ENCODE results near the gene RPL6.
A peak's percentile ranks its signal among the peaks of the same experiment; 100 is the strongest.
"Not testable (repeated sequence)": the region's sequence is repeated elsewhere in the genome, so short reads cannot be mapped to it uniquely, and the experiment has no call there.

RPL6 gene

GRCh38 chr12:112409064-112409905, at the start of gene RPL6:
Gene RPL6, minus strand, starts transcription at chr12:112409605. Its CDS starts 949 bp downstream, at chr12:112408656.
- peaks cover 45% of the 10 kb centered on the region for H3K36me3 Mint-ChIP-seq (ENCODE audit: low read depth)
- H3K27ac Mint-ChIP-seq = peak within 1 kb of the TSS; percentile 99
- no peaks in the 10 kb centered on the region for H3K27me3 Mint-ChIP-seq (ENCODE audit: low read depth)
- H3K4me1 Mint-ChIP-seq (ENCODE audit: low read depth) = peaks cover 26% of the 10 kb centered on the region
- H3K9me3 Mint-ChIP-seq = no peaks in the 10 kb centered on the region
- H3K4me3 Mint-ChIP-seq = peak within 1 kb of the TSS; percentile 99

GRCh38 chr12:112458751-112459150, 49.3 kb upstream of the RPL6 start:
- peaks cover 34% of the 10 kb centered on the region for H3K36me3 Mint-ChIP-seq (ENCODE audit: low read depth)
- H3K4me1 Mint-ChIP-seq (ENCODE audit: low read depth) = no peaks in the 10 kb centered on the region
- no peak overlapping the region for H3K4me3 Mint-ChIP-seq
- no peaks in the 10 kb centered on the region for H3K27me3 Mint-ChIP-seq (ENCODE audit: low read depth)
- no peak overlapping the region for H3K27ac Mint-ChIP-seq
- no peaks in the 10 kb centered on the region for H3K9me3 Mint-ChIP-seq

GRCh38 chr12:112458330-112458729, 48.9 kb upstream of the RPL6 start:
- Mint-ChIP-seq H3K9me3 (no peaks in the 10 kb centered on the region), H3K4me3 (no peak overlapping the region), H3K36me3 (ENCODE audit: low read depth) (peaks cover 34% of the 10 kb centered on the region)

GRCh38 chr12:112457142-112457541, 47.7 kb upstream of the RPL6 start:
- not testable (repeated sequence) for H3K4me3 Mint-ChIP-seq; H3K27ac Mint-ChIP-seq; H3K27me3 Mint-ChIP-seq (ENCODE audit: low read depth); H3K9me3 Mint-ChIP-seq; H3K4me1 Mint-ChIP-seq (ENCODE audit: low read depth)
- peaks cover 35% of the 10 kb centered on the region for H3K36me3 Mint-ChIP-seq (ENCODE audit: low read depth)

More at GRCh38 chr12:112458330-112458729, 48.9 kb upstream of the RPL6 start:
- Mint-ChIP-seq H3K27ac (no peak overlapping the region), H3K27me3 (ENCODE audit: low read depth) (no peaks in the 10 kb centered on the region), H3K4me1 (ENCODE audit: low read depth) (no peaks in the 10 kb centered on the region)

GRCh38 chr12:112456029-112456428, 46.6 kb upstream of the RPL6 start:
- Mint-ChIP-seq H3K4me1 (ENCODE audit: low read depth) (no peaks in the 10 kb centered on the region), H3K4me3 (no peak overlapping the region), H3K36me3 (ENCODE audit: low read depth) (peaks cover 37% of the 10 kb centered on the region), H3K27me3 (ENCODE audit: low read depth) (no peaks in the 10 kb centered on the region), H3K27ac (no peak overlapping the region), H3K9me3 (no peaks in the 10 kb centered on the region)

- H3K27me3 Mint-ChIP-seq (ENCODE audit: low read depth) = no peaks in the 10 kb centered on the region
- H3K36me3 Mint-ChIP-seq (ENCODE audit: low read depth) = peaks cover 27% of the 10 kb centered on the region
- no peak overlapping the region for H3K4me3 Mint-ChIP-seq
- H3K27ac Mint-ChIP-seq = no peak overlapping the region
- H3K9me3 Mint-ChIP-seq = no peaks in the 10 kb centered on the region
- peaks cover 15% of the 10 kb centered on the region for H3K4me1 Mint-ChIP-seq (ENCODE audit: low read depth)
Observed at GRCh38 chr12:112450725-112451124, 41.3 kb upstream of the RPL6 start.

GRCh38 chr12:112448165-112448564, 38.8 kb upstream of the RPL6 start:
- H3K4me3 Mint-ChIP-seq; H3K27me3 Mint-ChIP-seq (ENCODE audit: low read depth); H3K9me3 Mint-ChIP-seq; H3K27ac Mint-ChIP-seq: not testable (repeated sequence)
- H3K4me1 Mint-ChIP-seq (ENCODE audit: low read depth) = peaks cover 18% of the 10 kb centered on the region
- H3K36me3 Mint-ChIP-seq (ENCODE audit: low read depth) = peaks cover 21% of the 10 kb centered on the region

- peaks cover 20% of the 10 kb centered on the region for H3K36me3 Mint-ChIP-seq (ENCODE audit: low read depth)
- no peaks in the 10 kb centered on the region for H3K27me3 Mint-ChIP-seq (ENCODE audit: low read depth)
- no peaks in the 10 kb centered on the region for H3K9me3 Mint-ChIP-seq
- no peak overlapping the region for H3K4me3 Mint-ChIP-seq
- peaks cover 18% of the 10 kb centered on the region for H3K4me1 Mint-ChIP-seq (ENCODE audit: low read depth)
- peak overlapping the region; percentile 26 for H3K27ac Mint-ChIP-seq
Observed at GRCh38 chr12:112447106-112447505, 37.7 kb upstream of the RPL6 start.

- Mint-ChIP-seq H3K4me3 (no peak overlapping the region), H3K36me3 (ENCODE audit: low read depth) (peaks cover 18% of the 10 kb centered on the region), H3K4me1 (ENCODE audit: low read depth) (peaks cover 18% of the 10 kb centered on the region), H3K27me3 (ENCODE audit: low read depth) (no peaks in the 10 kb centered on the region), H3K9me3 (no peaks in the 10 kb centered on the region), H3K27ac (no peak overlapping the region)
Observed at GRCh38 chr12:112446008-112446725, 36.8 kb upstream of the RPL6 start.

GRCh38 chr12:112443916-112444315, 34.5 kb upstream of the RPL6 start:
- H3K27me3 Mint-ChIP-seq (ENCODE audit: low read depth) = no peaks in the 10 kb centered on the region
- H3K9me3 Mint-ChIP-seq = no peaks in the 10 kb centered on the region
- no peak overlapping the region for H3K27ac Mint-ChIP-seq
- peaks cover 12% of the 10 kb centered on the region for H3K36me3 Mint-ChIP-seq (ENCODE audit: low read depth)
- H3K4me3 Mint-ChIP-seq = no peak overlapping the region
- peaks cover 18% of the 10 kb centered on the region for H3K4me1 Mint-ChIP-seq (ENCODE audit: low read depth)

- not testable (repeated sequence) for H3K27me3 Mint-ChIP-seq (ENCODE audit: low read depth); H3K4me3 Mint-ChIP-seq; H3K27ac Mint-ChIP-seq; H3K36me3 Mint-ChIP-seq (ENCODE audit: low read depth); H3K4me1 Mint-ChIP-seq (ENCODE audit: low read depth); H3K9me3 Mint-ChIP-seq
Observed at GRCh38 chr12:112440653-112441052, 31.2 kb upstream of the RPL6 start.

GRCh38 chr12:112439769-112440168, 30.4 kb upstream of the RPL6 start:
- Mint-ChIP-seq H3K27me3 (ENCODE audit: low read depth) (no peaks in the 10 kb centered on the region), H3K36me3 (ENCODE audit: low read depth) (peaks cover 2% of the 10 kb centered on the region), H3K27ac (no peak overlapping the region), H3K9me3 (no peaks in the 10 kb centered on the region), H3K4me3 (no peak overlapping the region), H3K4me1 (ENCODE audit: low read depth) (peaks cover 8% of the 10 kb centered on the region)

GRCh38 chr12:112438645-112439044, 29.2 kb upstream of the RPL6 start:
- not testable (repeated sequence) for H3K27ac Mint-ChIP-seq; H3K9me3 Mint-ChIP-seq; H3K36me3 Mint-ChIP-seq (ENCODE audit: low read depth); H3K4me1 Mint-ChIP-seq (ENCODE audit: low read depth); H3K27me3 Mint-ChIP-seq (ENCODE audit: low read depth); H3K4me3 Mint-ChIP-seq

GRCh38 chr12:112433551-112433950, 24.1 kb upstream of the RPL6 start:
- Mint-ChIP-seq H3K4me3 (no peak overlapping the region), H3K27me3 (ENCODE audit: low read depth) (no peaks in the 10 kb centered on the region), H3K4me1 (ENCODE audit: low read depth) (peaks cover 21% of the 10 kb centered on the region), H3K36me3 (ENCODE audit: low read depth) (peaks cover 8% of the 10 kb centered on the region), H3K9me3 (no peaks in the 10 kb centered on the region), H3K27ac (no peak overlapping the region)

GRCh38 chr12:112431965-112432364, 22.6 kb upstream of the RPL6 start:
- Mint-ChIP-seq H3K9me3 (no peaks in the 10 kb centered on the region), H3K4me1 (ENCODE audit: low read depth) (peaks cover 15% of the 10 kb centered on the region), H3K27ac (no peak overlapping the region), H3K36me3 (ENCODE audit: low read depth) (peaks cover 8% of the 10 kb centered on the region), H3K27me3 (ENCODE audit: low read depth) (no peaks in the 10 kb centered on the region), H3K4me3 (no peak overlapping the region)
